Right atrium auricular region (tissue), 2 donors: ENCODE results near the gene SLX4IP. TPM values are rescaled to one million over a fixed set of nuclear protein-coding genes. Genes with fewer than 3 reads are reported as not detected.

Experiments
- DNase-seq: peaks from one replicate; pipeline ENCODE4 v3.0.0-alpha.2; 2019; ENCODE audit warnings: low spot score
- H3K27ac ChIP-seq, 2 donors: fragments of 200-600 bp; sonication (generic); 1 replicate in 1 of 2; 2 replicates in 1 of 2; pipeline ENCODE4 v1.5.1; 2016 to 2019
- H3K27me3 ChIP-seq, 2 donors: fragments of 200-600 bp; sonication (generic); one replicate each; pipeline versions ENCODE4 v1.5.1 to v1.6.0; 2017 to 2019
- H3K36me3 ChIP-seq: fragments of 200-600 bp; sonication (generic); one replicate; pipeline ENCODE4 v1.5.1; 2016
- H3K4me1 ChIP-seq, 2 donors: fragments of 200-600 bp; sonication (generic); one replicate each; pipeline versions ENCODE4 v1.5.1 to v1.6.0; 2017 to 2019
- H3K4me3 ChIP-seq, 2 donors: fragments of 200-600 bp; sonication (generic); 1 replicate in 1 of 2; 2 replicates in 1 of 2; pipeline ENCODE4 v1.5.1; 2017 to 2019; ENCODE audit warnings: mild to moderate bottlenecking in 1 of 2, moderate library complexity in 1 of 2
- H3K9me3 ChIP-seq, 2 donors: fragments of 200-600 bp; sonication (generic); one replicate each; pipeline ENCODE4 v1.5.1; 2019
- total RNA-seq, 2 donors: library from RNA; depleted of rRNA; stranded (reverse); fragments of >200 nt; gene quantifications; one replicate each; pipeline ENCODE4 v1.1.0, GENCODE V29; 2016
- TF ChIP-seq, protein P1 (sequence below), 2 donors: fragments of 200-600 bp; sonication (generic); IDR thresholded peaks; one replicate each; pipeline ENCODE4 v1.5.1; 2019; ENCODE audit warnings: antibody characterized with exemption in 2 of 2

The SLX4IP gene
- total RNA-seq, 2 donors from 2014 or later, result 1.1 to 2.0 TPM

DNA sequence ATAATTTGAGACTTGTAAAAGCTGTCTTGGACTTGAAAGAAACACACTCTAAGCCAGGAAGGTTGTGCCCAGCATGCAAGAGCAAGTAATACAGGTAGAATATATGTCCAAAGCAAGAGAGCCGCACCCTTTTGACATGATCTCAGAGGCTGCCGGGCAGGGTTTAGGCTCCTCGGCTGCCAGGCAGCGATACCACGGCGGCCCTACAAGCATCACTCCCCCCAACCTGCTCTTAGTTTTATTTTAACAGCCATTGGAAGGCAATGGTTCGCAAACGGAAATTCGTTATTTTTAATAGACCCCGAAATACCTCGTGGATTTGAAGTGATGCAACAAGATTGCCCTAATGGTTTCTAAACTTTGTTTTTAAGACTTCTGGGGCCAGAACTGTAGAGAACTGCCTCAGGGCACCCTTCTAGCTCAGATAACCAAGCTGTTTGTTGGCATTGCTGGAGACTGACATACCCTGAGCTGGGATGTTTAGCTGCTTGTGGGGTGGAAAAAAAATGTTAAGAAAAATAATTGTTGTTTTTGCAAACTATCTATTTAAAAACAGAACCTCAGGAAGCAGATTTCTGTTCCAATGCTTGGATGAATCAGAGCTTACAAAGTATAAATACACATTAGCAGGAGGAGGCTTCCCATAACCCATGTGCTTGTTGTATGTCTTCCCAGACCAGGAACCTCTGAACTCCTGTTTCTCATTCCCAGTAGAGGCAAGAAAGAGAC, 199.7 kb downstream of the SLX4IP start:
- no peaks in the 10 kb centered on the region for H3K9me3 ChIP-seq
- TF ChIP-seq, protein P1, sequence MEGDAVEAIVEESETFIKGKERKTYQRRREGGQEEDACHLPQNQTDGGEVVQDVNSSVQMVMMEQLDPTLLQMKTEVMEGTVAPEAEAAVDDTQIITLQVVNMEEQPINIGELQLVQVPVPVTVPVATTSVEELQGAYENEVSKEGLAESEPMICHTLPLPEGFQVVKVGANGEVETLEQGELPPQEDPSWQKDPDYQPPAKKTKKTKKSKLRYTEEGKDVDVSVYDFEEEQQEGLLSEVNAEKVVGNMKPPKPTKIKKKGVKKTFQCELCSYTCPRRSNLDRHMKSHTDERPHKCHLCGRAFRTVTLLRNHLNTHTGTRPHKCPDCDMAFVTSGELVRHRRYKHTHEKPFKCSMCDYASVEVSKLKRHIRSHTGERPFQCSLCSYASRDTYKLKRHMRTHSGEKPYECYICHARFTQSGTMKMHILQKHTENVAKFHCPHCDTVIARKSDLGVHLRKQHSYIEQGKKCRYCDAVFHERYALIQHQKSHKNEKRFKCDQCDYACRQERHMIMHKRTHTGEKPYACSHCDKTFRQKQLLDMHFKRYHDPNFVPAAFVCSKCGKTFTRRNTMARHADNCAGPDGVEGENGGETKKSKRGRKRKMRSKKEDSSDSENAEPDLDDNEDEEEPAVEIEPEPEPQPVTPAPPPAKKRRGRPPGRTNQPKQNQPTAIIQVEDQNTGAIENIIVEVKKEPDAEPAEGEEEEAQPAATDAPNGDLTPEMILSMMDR (IDR thresholded peaks at IDR 0.05), result no peak
- H3K4me1 ChIP-seq, result peaks cover 0 to 68% of the 10 kb centered on the region in 2 donors
- no peak for DNase-seq
- H3K36me3 ChIP-seq, result peaks cover 20% of the 10 kb centered on the region
- H3K27me3 ChIP-seq, result no peaks in the 10 kb centered on the region
- no peak overlapping the region for H3K4me3 ChIP-seq
- H3K27ac ChIP-seq, result peak overlapping the region; percentile 73

DNA sequence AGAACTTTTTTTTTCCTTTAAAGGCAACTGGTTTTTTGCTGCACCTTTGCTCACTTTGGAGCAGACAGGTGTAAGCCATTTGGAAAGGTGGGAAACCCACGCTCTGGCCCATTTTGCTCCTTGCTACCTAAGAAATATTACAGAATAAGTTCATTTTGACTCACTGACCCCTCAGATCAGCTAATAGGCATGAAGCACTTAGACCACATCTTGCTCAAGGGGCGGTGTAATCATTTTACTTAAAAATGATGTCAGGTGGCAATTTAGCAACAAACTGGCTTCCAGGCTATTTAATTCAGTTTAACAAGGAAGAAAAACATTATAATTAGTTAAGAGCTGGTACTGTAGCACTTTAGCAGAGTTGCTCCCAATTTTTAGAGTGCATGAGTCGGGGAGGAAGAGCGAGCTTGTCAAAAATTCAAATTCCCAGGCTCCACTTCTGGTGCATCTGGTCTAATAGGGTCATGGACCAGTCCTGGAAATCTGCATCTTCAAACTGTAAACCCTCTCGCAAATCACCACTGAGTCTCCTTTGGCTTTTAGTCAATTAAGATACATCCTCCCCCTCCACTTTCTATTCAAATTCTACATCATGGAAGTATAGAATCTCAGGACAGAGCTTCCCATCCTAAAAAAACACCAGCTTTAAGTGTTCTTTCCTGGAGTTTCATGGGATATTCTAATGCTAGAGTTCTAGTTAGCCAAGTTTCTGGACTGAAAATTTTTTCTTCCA, 200.5 kb downstream of the SLX4IP start:
- no peaks in the 10 kb centered on the region for H3K9me3 ChIP-seq
- H3K27ac ChIP-seq, result peak overlapping the region; percentile 73
- no peak for DNase-seq
- TF ChIP-seq, protein P1 (IDR thresholded peaks at IDR 0.05), result no peak
- H3K36me3 ChIP-seq, result peaks cover 28% of the 10 kb centered on the region
- H3K4me3 ChIP-seq, result no peak overlapping the region
- peaks cover 0 to 76% of the 10 kb centered on the region in 2 donors for H3K4me1 ChIP-seq
- no peaks in the 10 kb centered on the region for H3K27me3 ChIP-seq

DNA sequence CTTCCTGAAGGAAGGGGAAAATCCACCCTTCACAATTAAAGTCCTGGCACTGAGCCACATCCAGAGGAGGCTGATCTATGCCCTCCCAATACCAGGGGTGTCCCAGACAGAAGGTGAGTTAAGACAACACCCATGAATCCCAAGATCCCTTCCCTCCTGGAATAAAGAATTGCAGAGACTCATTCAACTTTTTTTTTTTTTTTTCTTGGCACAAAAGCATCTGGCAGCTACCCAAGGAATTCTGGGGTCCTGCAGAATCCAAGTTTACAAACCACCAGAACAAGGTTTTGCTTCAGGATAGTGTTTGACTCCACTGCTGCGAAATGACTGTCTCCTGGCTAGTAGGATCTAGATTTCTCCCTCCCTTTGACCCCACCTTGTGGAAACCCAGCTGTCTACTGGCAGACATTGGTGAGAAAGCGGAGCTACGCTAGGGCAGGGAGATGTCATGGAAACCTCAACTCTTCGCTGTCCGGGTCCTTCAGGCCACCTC, 201.3 kb downstream of the SLX4IP start:
- Histone ChIP-seq H3K4me1 (peaks cover 0 to 77% of the 10 kb centered on the region in 2 donors), H3K27me3 (no peaks in the 10 kb centered on the region), H3K27ac (peak overlapping the region; percentile 73), H3K9me3 (no peaks in the 10 kb centered on the region), H3K4me3 (no peak overlapping the region), H3K36me3 (peaks cover 36% of the 10 kb centered on the region)
- DNase-seq, result no peak
- TF ChIP-seq, protein P1 (IDR thresholded peaks at IDR 0.05), result no peak

DNA sequence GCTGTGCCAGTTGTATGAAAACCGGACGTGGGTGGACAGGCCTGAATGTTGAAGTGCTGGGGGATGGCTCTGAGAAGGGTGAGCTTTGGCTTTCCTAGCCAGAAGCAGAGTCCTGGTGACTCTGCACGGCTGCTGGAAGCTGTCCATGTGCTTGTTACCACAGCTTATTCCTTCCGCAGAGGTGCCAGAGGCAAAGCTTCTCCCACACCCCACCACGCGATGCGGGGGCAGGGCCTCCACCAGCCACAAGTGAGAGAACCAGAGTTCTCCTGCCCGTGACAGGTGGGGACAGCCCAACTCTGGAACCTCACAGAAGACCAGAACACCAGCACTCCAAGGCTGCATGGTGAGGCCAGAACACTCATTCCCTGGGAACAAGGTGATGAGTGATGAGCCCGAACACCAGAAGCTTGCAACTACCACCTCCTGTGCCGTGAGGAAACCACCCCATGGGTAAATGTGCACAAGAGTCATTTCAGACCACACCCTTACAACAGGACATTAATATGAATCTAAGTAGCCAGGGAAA, 202.0 kb downstream of the SLX4IP start:
- Histone ChIP-seq H3K4me1 (peaks cover 0 to 77% of the 10 kb centered on the region in 2 donors), H3K27me3 (no peaks in the 10 kb centered on the region), H3K9me3 (no peaks in the 10 kb centered on the region), H3K4me3 (no peak overlapping the region), H3K27ac (peak overlapping the region; percentile 73), H3K36me3 (peaks cover 43% of the 10 kb centered on the region)
- TF ChIP-seq, protein P1 (IDR thresholded peaks at IDR 0.05), result no peak
- DNase-seq, result no peak

DNA sequence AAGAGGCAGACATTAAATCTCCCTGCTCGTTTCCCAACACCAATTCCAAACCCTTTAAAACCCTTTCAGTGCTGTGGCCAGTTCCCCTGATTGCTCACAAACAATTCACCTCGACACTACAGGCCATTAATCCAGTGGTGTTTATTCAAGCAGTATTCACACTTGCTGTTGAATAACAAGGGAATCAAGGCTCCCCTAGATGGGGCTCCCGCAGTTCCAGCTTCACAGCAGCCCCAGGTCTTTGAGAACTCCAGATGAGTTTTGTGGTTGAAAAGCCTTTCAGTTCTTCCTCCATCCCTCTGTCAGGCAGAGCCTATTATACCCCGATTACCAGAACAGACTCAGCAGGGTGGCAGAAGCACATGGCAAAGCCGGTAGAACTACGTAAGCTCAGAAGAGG, 202.5 kb downstream of the SLX4IP start:
- Histone ChIP-seq H3K36me3 (peaks cover 48% of the 10 kb centered on the region), H3K9me3 (no peaks in the 10 kb centered on the region), H3K27me3 (no peaks in the 10 kb centered on the region), H3K27ac (peak overlapping the region; percentile 73), H3K4me1 (peaks cover 0 to 75% of the 10 kb centered on the region in 2 donors), H3K4me3 (no peak overlapping the region)
- no peak for DNase-seq
- TF ChIP-seq, protein P1 (IDR thresholded peaks at IDR 0.05), result no peak
